OCI-LY1 (cell line): Measurements from ENCODE around the gene THTPA.

Experiments used
- EZH2 ChIP-seq: fragments of 200-600 bp; sonication (generic), shearing (Covaris generic); IDR thresholded peaks from 2 replicates; pipeline ENCODE4 v1.8.0; 2017; ENCODE audit warnings: borderline replicate concordance, mixed run types, mild to moderate bottlenecking, antibody characterized with exemption, low read length, moderate library complexity, mixed read lengths
- TF ChIP-seq, protein P1 (sequence below): fragments of 200-600 bp; sonication (generic), shearing (Covaris generic); IDR thresholded peaks from 2 replicates; pipeline ENCODE4 v1.5.1; 2017; ENCODE audit warnings: mild to moderate bottlenecking, antibody characterized with exemption, low read length, moderate library complexity, mixed read lengths

DNA sequence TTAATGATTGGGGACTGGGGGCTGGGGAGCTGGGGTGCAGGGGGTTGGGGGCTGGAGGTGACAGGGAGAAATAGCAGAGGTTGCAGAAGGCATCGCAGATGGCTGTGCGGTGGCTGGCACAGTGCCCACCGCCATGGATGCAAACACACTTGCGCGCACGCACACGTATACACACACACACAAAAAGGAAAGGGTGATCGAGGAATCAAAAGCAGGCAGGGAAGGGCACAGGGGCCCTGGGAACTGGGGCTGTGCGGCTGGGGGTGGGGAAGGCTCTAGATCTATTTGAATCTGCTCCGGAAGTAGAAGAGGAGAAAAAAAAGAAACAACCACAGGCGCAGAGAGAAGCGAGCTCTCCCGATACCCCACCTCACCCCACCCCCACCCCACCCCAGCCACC, 43.9 kb upstream of the THTPA start:
- TF ChIP-seq, protein P1, sequence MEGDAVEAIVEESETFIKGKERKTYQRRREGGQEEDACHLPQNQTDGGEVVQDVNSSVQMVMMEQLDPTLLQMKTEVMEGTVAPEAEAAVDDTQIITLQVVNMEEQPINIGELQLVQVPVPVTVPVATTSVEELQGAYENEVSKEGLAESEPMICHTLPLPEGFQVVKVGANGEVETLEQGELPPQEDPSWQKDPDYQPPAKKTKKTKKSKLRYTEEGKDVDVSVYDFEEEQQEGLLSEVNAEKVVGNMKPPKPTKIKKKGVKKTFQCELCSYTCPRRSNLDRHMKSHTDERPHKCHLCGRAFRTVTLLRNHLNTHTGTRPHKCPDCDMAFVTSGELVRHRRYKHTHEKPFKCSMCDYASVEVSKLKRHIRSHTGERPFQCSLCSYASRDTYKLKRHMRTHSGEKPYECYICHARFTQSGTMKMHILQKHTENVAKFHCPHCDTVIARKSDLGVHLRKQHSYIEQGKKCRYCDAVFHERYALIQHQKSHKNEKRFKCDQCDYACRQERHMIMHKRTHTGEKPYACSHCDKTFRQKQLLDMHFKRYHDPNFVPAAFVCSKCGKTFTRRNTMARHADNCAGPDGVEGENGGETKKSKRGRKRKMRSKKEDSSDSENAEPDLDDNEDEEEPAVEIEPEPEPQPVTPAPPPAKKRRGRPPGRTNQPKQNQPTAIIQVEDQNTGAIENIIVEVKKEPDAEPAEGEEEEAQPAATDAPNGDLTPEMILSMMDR = no peak
- no peak for TF ChIP-seq EZH2
